Osteocyte (in vitro differentiated cells): Measurements from ENCODE around the gene COMMD10. TPM values are rescaled to one million over a fixed set of nuclear protein-coding genes. Genes with fewer than 3 reads are reported as not detected.

Source experiments
- DNase-seq: peaks from one replicate; pipeline ENCODE4 v3.0.0; 2021; ENCODE audit warnings: mixed read lengths; ENCODE audit not compliant: unreplicated experiment; ENCODE audit errors: extremely low spot score
- H3K27ac Mint-ChIP-seq: one replicate; pipeline ENCODE4 v1.8.0; 2021; ENCODE audit warnings: mild to moderate bottlenecking, mixed read lengths; ENCODE audit not compliant: unreplicated experiment
- H3K27me3 Mint-ChIP-seq: one replicate; pipeline ENCODE4 v1.8.0; 2021; ENCODE audit warnings: mixed read lengths; ENCODE audit not compliant: unreplicated experiment
- H3K36me3 Mint-ChIP-seq: one replicate; pipeline ENCODE4 v1.8.0; 2021; ENCODE audit warnings: mixed read lengths; ENCODE audit not compliant: unreplicated experiment
- H3K4me1 Mint-ChIP-seq: one replicate; pipeline ENCODE4 v1.8.0; 2021; ENCODE audit warnings: mixed read lengths; ENCODE audit not compliant: unreplicated experiment
- H3K4me3 Mint-ChIP-seq: one replicate; pipeline ENCODE4 v1.8.0; 2021; ENCODE audit warnings: mild to moderate bottlenecking, moderate library complexity, mixed read lengths; ENCODE audit not compliant: unreplicated experiment
- H3K9me3 Mint-ChIP-seq: one replicate; pipeline ENCODE4 v1.8.0; 2021; ENCODE audit warnings: mixed read lengths; ENCODE audit not compliant: unreplicated experiment
- CTCF ChIP-seq: fragments of 200-600 bp; sonication (generic); IDR thresholded peaks from 2 replicates; pipeline ENCODE4 v1.5.0; 2021; ENCODE audit warnings: antibody characterized with exemption, mild to moderate bottlenecking, moderate library complexity
- total RNA-seq: library from RNA; stranded (reverse); gene quantifications from 2 replicates; pipeline ENCODE4 v1.2.1, GENCODE V29; 2021

The COMMD10 gene
- total RNA-seq, 1 donor from 2014 or later: 21.2 TPM

GRCh38 chr5:116225281-116225922, 140.6 kb downstream of the COMMD10 start:
- Mint-ChIP-seq H3K4me1 (no peaks in the 10 kb centered on the region), H3K4me3 (no peak overlapping the region), H3K36me3 (peaks cover 6% of the 10 kb centered on the region), H3K27ac (no peak overlapping the region), H3K27me3 (no peaks in the 10 kb centered on the region), H3K9me3 (peaks cover 16% of the 10 kb centered on the region)
- TF ChIP-seq CTCF: no peak
- DNase-seq: no peak

GRCh38 chr5:116229131-116229689, 144.4 kb downstream of the COMMD10 start:
- no peak for DNase-seq
- Mint-ChIP-seq H3K27ac (no peak overlapping the region), H3K36me3 (peaks cover 6% of the 10 kb centered on the region), H3K27me3 (no peaks in the 10 kb centered on the region), H3K9me3 (peaks cover 16% of the 10 kb centered on the region), H3K4me1 (no peaks in the 10 kb centered on the region), H3K4me3 (no peak overlapping the region)
- TF ChIP-seq CTCF: no peak

- Mint-ChIP-seq H3K27ac (no peak overlapping the region), H3K9me3 (peaks cover 4% of the 10 kb centered on the region), H3K27me3 (no peaks in the 10 kb centered on the region), H3K4me1 (no peaks in the 10 kb centered on the region), H3K4me3 (no peak overlapping the region), H3K36me3 (no peaks in the 10 kb centered on the region)
- no peak for DNase-seq
- TF ChIP-seq CTCF: no peak
Observed at GRCh38 chr5:116231288-116231687, 146.5 kb downstream of the COMMD10 start.

- Mint-ChIP-seq H3K4me1 (no peaks in the 10 kb centered on the region), H3K27ac (no peak overlapping the region), H3K9me3 (peaks cover 4% of the 10 kb centered on the region), H3K4me3 (no peak overlapping the region), H3K27me3 (no peaks in the 10 kb centered on the region), H3K36me3 (no peaks in the 10 kb centered on the region)
- no peak for TF ChIP-seq CTCF
- DNase-seq: no peak
Observed at GRCh38 chr5:116234681-116235080, 149.9 kb downstream of the COMMD10 start.

- no peaks in the 10 kb centered on the region for H3K36me3 Mint-ChIP-seq
- DNase-seq: no peak
- peak; percentile 22 for TF ChIP-seq CTCF
Observed at GRCh38 chr5:116237917-116238500, 153.2 kb downstream of the COMMD10 start.

More at GRCh38 chr5:116237917-116238500, 153.2 kb downstream of the COMMD10 start:
- peaks cover 4% of the 10 kb centered on the region for H3K9me3 Mint-ChIP-seq
- no peak overlapping the region for H3K27ac Mint-ChIP-seq
- no peak overlapping the region for H3K4me3 Mint-ChIP-seq
- no peaks in the 10 kb centered on the region for H3K27me3 Mint-ChIP-seq
- H3K4me1 Mint-ChIP-seq: peaks cover 6% of the 10 kb centered on the region
